HL-60/S4 (cell line): ENCODE data around the gene ZNF783.
"Not testable (repeated sequence)": the region's sequence is repeated elsewhere in the genome, so short reads cannot be mapped to it uniquely, and the experiment has no call there.

ENCODE experiments used
- in situ Hi-C: fragments of 300-500 bp; cut with MboI; formaldehyde crosslinking; loops from 2 replicates; pipeline ENCODE4 v1.14.3; 2022; ENCODE audit warnings: low sequenced_read_pairs

ZNF783 gene

DNA sequence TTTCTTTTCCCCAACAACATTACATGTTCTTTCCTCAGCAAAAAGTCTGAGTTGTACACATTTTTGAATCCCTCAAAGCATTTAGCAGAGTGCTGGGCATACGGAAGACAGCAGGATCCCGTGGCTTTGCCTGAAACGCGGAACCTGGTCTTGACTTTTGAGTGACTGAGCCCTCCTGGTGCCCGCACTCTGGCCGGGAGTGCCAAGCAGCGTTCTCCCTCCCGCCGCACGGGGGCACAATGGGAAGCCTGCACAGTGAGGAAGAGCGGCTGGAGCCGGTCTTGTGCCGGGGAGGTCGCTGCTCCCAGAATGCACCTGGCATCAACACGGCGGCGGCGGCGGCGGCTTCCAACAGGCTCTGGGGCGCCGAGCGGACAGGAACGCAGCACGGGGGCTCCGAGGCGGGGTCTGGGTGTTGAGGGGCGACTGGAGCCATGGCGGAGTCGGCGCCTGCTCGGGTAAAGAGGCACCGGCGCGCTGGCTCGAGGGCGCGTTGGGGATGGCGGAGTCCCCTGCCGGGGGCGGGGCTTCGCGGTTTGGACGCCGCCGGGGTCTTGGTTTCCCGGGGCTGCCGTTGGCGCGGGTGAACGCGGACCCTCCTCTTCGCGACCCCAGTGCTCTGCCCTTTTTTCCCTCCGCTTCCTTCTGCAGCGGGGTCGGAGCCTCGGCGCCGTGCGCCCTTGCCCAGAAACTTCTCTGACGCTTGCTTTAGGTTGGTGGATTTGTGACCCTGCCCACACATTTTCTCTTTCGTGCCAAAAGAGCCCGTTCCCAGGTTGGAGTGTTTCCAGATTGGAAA lies 22.5 kb upstream of the ZNF783 start, which contains the start of gene ZNF212:
TSS of gene ZNF212 (plus strand) at position 307 of the 799 bp plus-strand sequence. CDS start at position 435, 128 bp downstream.
- in situ Hi-C loops, result no loop called here

DNA sequence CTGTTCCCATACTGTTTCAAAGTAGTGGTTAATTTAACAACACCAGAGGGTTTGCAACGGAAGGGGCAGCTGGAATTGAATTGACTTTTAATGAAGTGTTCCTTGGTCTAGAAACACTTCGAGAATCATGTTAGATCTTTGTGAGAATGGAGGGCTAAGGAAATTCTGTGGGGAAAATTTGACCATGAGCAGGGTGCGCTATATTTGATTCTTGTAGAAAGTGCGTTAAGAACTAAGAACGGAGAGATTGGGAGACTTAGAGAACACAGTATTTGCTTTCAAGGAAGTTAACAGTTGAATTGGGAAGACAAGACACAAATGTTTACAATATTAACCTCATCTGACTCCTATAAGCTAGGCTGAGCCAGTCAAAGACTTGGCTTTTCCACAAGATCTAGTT lies 21.4 kb upstream of the ZNF783 start:
- in situ Hi-C loops, result no loop called here

DNA sequence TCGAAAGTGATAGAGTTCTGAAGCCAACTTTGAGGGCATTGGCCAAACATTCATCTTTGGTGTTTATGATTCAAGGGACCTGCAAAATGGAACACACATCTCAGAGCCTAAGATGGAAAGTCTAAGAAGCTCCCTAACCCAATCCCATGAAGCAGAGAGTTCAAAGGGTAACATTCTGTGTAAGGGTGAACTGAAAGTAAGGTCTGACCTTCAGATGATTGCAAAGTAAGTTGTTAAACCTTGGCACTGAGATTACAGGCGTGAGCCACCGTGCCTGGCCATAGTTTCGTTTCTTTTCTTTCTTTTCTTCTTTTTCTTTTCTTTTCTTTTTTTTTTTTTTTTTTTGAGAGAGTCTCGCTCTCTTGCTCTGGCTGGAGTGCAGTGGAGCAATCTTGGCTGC lies 20.3 kb upstream of the ZNF783 start:
- in situ Hi-C loops, result no loop called here

DNA sequence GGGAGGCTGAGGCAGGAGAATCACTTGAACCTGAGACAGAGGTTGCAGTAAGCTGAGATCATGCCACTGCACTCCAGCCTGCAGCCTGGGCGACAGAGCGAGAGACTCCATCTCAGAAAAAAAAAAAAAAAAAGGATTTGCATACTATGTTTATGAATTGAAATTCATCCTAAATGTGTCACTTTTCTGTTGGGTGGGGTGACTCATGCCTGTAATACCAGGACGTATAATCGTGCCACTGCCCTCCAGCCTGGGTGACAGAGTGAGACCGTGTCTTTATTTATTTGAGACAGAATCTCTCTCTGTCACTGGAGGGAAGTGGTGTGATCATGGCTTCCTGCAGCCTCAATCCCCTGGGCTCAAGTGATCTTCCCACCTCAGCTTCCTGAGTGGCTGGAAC lies 16.8 kb upstream of the ZNF783 start:
- in situ Hi-C loops, result no loop called here

DNA sequence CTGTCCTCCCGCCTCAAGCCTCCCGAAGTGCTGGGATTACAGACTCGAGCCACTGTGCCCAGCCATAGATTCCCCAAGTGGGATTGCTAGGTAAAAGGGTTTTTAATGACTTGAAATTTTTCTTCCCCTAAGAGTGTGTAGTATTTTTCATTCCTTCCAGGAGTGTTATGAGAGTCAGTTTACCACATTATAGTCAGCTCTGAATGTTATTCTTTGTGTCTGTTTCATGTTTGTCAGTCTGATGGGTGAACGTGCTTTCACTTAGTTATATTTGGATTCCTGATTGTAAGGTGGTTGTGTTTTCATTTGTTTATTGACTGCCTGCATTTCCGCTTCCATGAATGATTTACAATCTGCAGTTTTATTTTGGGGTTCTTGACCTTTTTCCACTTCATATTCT lies 16.3 kb upstream of the ZNF783 start:
- in situ Hi-C loops, result no loop called here

DNA sequence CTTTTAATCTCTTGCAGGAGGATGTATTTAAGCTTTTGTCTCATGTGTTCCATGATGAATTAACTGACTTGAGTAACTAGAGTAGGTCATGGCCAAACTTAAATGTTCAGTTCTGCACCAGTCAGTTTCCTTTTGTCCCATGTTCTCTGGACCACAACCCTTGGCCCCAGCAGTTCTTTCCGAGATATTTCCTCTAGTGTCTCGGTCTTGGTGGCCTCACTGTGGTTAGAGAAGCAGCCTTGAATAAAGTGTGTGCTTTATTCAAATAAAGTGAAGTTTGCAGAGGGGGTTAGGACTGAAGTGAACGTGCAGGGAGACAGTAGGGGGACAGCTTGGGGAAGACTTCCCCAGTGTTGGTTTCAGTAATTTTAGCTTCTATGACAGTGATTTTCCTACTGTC lies 13.2 kb upstream of the ZNF783 start:
- in situ Hi-C loops, result no loop called here

DNA sequence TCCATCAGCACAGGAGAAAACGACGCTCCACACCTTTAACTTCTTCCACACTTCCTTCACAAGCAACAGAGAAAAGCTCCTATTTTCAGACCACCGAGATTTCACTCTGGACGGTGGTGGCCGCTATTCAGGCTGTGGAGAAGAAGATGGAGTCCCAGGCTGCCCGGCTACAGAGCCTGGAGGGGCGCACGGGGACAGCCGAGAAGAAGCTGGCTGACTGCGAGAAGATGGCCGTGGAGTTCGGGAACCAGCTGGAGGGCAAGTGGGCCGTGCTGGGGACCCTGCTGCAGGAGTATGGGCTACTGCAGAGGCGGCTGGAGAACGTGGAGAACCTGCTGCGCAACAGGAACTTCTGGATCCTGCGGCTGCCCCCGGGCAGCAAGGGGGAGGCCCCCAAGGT lies 11.8 kb upstream of the ZNF783 start:
- in situ Hi-C loops, result not testable (repeated sequence)

DNA sequence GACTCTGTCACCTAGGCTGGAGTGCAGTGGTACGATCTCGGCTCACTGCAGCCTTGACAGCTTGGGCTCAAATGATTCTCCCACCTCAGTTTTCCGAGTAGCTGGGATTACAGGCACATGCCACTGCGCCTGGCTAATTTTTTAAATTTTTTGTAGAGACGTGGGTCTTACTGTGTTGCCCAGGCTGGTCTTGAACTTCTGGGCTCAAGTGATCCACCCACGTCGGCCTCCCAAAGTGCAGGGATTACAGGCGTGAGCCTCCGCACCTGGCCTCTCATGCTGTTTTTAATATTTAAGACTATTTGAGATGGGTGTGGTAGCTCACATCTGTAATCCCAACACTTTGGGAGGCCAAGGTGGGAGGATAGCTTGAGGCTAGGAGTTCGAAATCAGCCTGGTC lies 10.5 kb upstream of the ZNF783 start:
- in situ Hi-C loops, result not testable (repeated sequence)

DNA sequence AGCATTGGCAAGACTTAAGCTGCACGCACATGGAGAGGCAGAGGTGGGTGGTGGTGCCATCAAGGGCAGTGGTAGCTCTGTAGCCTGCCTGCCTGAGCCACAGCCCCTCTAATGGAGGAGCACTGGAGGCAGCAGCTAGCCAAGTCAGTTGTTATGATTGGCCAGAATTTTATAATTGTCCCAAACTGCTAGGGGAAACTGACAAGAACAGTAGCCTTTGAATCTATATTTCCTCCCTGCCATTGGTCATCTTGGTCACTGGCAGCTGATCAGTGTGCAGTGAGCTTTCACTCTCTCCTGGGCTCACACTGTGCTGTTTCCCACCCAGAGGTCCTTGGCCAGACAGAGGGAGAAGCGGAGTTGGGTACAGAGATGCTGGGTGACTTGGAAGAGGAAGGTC lies 9.6 kb upstream of the ZNF783 start:
- in situ Hi-C loops, result no loop called here

DNA sequence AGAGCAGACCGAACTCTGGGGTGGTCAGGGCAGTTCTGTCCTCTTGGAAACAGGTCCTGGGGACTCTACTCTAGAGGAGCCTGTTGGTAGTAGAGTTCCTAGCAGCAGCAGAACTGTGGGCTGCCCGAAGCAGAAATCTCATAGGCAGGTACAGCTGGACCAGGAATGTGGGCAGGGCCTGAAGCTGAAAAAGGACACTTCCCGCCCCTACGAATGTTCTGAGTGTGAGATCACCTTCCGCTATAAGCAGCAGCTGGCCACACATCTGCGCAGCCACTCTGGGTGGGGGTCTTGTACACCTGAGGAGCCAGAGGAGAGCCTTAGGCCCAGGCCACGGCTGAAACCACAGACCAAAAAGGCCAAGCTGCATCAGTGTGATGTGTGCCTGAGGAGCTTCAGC lies 8.3 kb upstream of the ZNF783 start:
- in situ Hi-C loops, result no loop called here

DNA sequence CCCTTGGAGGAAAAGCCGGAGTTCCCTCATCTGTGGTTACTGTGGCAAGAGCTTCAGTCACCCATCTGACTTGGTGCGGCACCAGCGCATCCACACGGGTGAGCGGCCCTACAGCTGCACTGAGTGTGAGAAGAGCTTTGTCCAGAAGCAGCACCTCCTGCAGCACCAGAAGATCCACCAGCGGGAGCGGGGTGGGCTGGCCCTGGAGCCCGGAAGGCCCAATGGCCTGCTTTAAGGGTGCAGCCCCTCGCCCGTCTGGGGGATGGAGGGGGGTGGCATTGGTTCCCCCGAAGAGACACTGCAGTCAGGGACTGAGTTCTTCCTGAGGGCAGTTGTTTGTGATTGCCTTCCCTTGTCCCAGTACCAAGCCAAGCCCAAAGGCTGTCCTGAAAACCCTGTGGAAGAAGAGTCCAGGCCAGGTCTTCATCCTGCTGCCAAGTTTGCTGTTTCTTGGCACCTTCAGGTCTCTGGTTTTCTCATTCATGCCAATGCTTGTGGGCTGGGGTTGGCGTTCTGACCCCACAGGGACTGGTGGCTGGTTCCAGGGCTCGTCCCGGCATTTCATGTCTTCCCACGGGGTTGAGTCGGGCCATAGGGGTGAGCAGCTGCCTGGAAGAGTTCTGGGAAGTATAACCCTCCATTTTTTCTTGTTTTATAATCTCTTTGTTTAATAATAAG lies 7.7 kb upstream of the ZNF783 start:
- in situ Hi-C loops, result no loop called here

DNA sequence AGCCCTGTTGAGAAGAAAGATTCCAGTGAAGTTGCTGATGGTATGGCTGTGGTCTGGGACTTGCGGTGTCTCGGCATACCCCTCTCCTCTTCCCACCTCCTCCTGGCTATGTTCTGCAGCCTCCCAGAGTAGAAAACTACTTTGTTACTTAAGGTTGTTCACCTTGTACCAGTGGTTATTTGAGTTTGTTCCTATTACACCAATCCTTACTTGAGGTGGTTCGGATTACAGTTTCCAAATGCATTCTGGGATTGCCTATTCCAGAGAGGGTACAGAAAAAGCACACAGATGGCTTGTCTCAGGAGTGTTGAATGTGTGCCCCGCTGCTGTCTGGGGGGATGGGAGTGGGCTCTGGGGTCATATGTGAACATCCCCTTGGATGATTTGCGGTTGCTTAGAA lies 6.8 kb upstream of the ZNF783 start:
- in situ Hi-C loops, result no loop called here

DNA sequence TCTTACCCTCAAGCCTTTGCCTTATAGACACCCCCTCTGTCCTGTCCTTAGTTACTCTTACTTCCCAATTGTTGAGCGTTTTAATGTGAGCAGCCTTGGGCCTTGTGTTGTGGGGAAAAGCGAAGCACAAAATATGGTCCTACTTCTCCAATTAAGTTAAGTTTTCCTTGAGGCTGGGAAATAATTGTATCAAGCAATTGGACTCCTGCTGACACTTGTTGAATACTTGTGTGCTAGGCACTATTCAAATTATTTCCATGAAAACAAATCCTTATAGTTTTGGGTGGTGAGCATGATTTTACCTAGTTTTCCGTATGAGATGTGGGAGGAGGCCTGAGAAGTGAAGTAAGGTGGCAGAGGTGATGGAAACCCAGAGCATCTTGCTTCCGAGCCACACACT lies 5.4 kb upstream of the ZNF783 start:
- in situ Hi-C loops, result no loop called here

DNA sequence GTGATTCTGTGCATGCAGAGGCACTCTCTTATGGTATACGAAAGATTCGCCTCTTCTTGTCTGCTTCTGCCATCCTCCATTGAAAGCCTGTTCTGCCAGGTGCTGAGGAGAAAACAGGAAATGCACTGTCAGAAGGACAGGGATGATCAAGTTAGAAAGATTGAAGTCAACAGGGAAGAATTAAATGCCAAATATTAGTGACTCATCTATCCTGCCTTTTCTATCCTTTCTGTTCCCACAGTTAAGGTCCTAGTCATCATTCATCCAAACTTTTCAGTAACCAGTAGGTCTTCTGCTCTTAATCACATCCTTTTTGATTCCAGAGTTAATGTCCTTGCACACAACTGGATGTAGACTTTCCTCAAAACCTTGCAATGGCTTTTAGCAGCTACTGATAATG lies 4.8 kb upstream of the ZNF783 start:
- in situ Hi-C loops, result no loop called here

DNA sequence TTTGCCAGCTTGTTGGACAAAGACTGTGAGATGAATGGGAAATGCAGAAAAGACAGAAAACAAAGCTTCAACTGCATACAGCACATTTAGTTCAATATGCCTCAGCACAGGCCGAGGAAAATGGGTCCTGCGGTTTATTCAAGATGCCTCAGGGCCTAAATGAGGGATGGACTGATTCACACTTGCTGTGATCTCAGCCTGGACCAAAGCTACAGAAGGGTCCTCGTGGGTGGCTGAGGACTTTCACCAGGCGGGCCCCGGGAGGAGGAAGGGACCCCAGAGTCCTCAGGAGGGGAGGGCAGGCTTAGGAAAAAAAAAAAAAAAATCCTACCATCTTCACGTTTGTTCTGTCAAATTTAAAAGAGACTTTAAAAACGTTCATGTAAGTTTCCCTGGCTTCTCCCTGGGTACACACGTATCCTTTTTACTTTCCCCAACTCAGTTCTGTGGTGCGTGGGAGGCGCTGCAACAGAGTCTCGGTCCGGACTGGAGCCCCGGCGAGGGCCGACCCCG lies 624 bp upstream of the ZNF783 start:
- in situ Hi-C loops, result no loop called here

DNA sequence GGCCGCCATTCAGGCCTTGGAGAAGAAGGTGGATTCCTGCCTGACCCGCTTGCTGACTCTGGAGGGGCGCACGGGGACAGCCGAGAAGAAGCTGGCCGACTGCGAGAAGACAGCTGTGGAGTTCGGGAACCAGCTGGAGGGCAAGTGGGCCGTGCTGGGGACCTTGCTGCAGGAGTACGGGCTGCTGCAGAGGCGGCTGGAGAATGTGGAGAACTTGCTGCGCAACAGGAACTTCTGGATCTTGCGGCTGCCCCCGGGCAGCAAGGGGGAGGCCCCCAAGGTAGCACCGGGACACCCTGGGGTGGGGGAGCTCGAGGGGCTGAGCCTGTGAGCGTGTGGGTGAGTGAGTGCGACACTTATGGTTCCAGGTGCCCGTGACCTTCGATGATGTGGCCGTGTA lies 4.5 kb downstream of the ZNF783 start:
- in situ Hi-C loops, result no loop called here

DNA sequence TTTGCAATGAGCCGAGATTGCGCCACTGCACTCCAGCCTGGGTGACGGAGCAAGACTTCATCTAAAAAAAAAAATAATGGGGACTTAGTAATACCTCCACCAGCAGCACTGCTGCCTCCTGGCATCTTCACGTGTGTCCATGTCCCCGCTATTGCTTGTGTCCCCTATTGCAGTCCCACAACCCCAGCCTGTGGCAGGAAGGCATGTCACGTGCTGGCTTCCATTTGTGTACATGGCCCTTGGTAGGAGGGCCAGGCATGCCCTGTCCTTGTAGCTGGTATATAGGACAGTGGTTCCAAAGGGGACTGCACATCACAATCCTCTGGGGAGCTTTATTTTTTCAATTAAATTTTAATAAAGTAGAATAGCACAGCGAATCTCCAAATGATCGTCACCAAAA lies 5.7 kb downstream of the ZNF783 start:
- in situ Hi-C loops, result no loop called here

DNA sequence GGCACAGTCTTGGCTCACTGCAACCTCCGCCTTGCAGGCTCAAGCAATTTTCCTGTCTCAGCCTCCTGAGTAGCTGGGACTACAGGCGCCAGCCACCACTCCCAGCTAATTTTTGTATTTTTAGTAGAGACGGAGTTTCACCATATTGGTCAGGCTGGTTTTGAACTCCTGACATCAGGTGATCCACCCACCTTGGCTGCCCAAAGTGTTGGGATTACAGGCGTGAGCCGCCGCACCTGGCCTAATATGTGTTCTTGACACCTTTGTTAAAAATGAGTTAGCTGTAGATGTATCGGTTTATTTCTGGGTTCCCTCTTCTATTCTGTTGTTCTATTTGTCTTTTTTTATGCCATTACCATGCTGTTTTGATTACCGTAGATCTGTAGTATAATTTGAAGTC lies 12.4 kb downstream of the ZNF783 start:
- in situ Hi-C loops, result not testable (repeated sequence)

DNA sequence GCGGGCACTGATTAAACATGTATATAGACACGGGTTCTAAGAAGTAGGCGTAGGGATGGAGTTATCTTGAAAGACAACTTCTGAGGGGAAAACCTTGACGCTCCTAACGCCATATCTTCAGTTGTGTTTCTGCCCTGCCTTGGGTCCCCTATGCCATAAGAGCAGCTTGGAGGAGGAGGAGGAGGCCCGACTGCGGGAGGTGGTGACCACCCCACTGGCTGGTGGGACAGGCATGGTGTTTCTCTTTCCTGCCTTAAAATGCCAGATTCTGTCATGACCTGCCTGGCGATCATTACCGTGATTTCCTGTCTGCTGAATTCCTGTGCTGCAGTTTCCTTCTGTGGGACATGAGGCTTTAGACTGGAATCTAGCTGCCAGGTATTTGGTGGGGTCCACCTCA lies 15.9 kb downstream of the ZNF783 start:
- in situ Hi-C loops, result no loop called here

DNA sequence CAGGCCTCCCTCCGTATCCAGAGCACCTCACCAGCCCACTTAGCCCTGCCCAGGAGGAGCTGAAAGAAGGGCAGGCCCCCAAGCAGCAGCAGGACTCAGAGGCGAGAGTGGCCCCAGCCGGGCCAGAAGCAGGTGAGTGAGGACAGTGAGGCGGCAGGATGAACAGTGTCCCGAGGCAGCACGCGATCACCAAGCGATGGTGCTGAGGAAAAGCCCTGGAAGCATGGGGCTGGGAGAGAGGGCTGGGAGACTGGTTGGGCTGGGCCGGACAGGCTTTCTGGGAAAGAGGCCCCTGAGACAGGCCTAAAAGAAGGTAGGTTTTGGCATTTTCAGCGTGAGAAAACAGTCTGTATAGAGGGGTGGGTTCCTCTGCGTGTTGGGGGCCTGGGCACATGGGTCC lies 16.4 kb downstream of the ZNF783 start:
- in situ Hi-C loops, result no loop called here

DNA sequence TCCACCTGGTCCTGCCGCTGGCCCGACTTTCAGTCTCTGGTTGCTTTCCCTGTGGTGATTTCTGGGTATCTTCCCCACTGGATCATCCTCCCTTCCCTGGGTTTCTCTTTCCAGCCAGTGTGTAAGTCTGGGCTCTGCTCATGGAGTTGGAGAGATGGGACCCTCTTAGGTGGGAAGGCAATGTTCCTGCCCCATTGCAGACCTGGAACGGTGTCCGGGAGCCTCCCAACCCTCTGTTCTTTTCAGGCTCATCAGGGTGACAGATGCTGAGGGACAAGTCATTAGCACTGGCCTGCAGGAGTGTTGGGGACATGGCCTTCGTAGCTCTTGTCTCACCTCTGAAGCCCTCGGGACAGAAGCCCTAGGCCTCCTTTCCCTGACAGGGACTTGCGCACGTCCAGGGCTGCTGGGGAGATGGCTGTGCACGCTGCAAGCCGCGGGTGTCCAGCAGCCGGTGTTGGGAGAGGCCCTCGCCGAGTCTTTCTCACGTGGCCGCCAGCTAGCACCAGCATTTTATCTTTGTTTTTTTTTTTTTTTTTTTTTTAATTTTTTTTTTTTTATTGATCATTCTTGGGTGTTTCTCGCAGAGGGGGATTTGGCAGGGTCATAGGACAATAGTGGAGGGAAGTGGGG lies 17.2 kb downstream of the ZNF783 start:
- in situ Hi-C loops, result no loop called here

DNA sequence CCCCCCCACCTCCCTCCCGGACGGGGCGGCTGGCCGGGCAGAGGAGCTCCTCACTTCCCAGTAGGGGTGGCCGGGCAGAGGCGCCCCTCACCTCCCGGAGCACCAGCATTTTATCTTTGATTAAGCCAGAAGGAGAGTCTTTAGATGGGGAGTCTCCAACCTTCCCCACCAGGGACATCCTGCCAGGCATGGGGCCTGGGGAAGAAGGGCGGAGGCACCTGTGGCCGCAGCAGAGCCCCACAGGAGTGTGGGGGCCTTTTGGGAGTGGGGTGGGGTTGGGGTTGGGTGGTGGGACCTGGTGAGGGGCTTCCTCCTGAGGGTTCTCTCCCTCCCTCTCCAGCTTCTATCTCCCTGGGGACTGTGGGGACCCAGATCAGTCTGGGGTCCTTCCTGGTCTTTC lies 18.2 kb downstream of the ZNF783 start:
- in situ Hi-C loops, result no loop called here
